GM18870 (cell line): ENCODE data around the gene NCKAP1.
"Not testable (repeated sequence)": the region's sequence is repeated elsewhere in the genome, so short reads cannot be mapped to it uniquely, and the experiment has no call there.

Experiments
- ATAC-seq: cut with Tn5 transposase; IDR thresholded peaks from one replicate; pipeline ENCODE4 v1.9.1; 2021; ENCODE audit warnings: moderate library complexity; ENCODE audit not compliant: unreplicated experiment

Gene NCKAP1

GRCh38 chr2:183037074-183037552, 1.1 kb downstream of the NCKAP1 start:
- ATAC-seq = no peak

- peak; percentile 72 for ATAC-seq
These were observed 2.1 kb downstream of the NCKAP1 start for GRCh38 chr2:183035954-183036669.

GRCh38 chr2:183035298-183035953, 2.8 kb downstream of the NCKAP1 start:
- ATAC-seq = no peak

GRCh38 chr2:183034806-183035205, 3.5 kb downstream of the NCKAP1 start:
- no peak for ATAC-seq

- no peak for ATAC-seq
These were observed 4.3 kb downstream of the NCKAP1 start for GRCh38 chr2:183033951-183034350.

GRCh38 chr2:183031911-183032794, 6.1 kb downstream of the NCKAP1 start:
- no peak for ATAC-seq

- no peak for ATAC-seq
These were observed 9.0 kb downstream of the NCKAP1 start for GRCh38 chr2:183029219-183029618.

- no peak for ATAC-seq
These were observed 10.1 kb downstream of the NCKAP1 start for GRCh38 chr2:183028108-183028507.

- ATAC-seq = no peak
These were observed 10.8 kb downstream of the NCKAP1 start for GRCh38 chr2:183027443-183027842.

GRCh38 chr2:183026424-183026823, 11.8 kb downstream of the NCKAP1 start:
- no peak for ATAC-seq

GRCh38 chr2:183025993-183026392, 12.3 kb downstream of the NCKAP1 start:
- no peak for ATAC-seq

- ATAC-seq = no peak
These were observed 13.7 kb downstream of the NCKAP1 start for GRCh38 chr2:183024339-183025095.

- ATAC-seq = no peak
These were observed 15.5 kb downstream of the NCKAP1 start for GRCh38 chr2:183022711-183023110.

- no peak for ATAC-seq
These were observed 16.6 kb downstream of the NCKAP1 start for GRCh38 chr2:183021613-183022012.

- ATAC-seq = no peak
These were observed 18.4 kb downstream of the NCKAP1 start for GRCh38 chr2:183019718-183020442.

GRCh38 chr2:183017845-183018244, 20.4 kb downstream of the NCKAP1 start:
- ATAC-seq = not testable (repeated sequence)

GRCh38 chr2:183014005-183014404, 24.3 kb downstream of the NCKAP1 start:
- no peak for ATAC-seq

- ATAC-seq = no peak
These were observed 26.5 kb downstream of the NCKAP1 start for GRCh38 chr2:183011743-183012142.

GRCh38 chr2:183010112-183010511, 28.1 kb downstream of the NCKAP1 start:
- ATAC-seq = no peak
